DMS153 treated with DMSO at 0.1 percent for 48 hours (cell line): ENCODE data around the gene PIGX.

Experiments
- DNase-seq: peaks from one replicate; lab custom pipeline; 2025; ENCODE audit not compliant: unreplicated experiment; lab: John Stamatoyannopoulos, UW

PIGX gene

GRCh38 chr3:196711838-196712513, at the start of gene PIGX, which contains the start of gene CEP19:
Gene PIGX (plus strand): TSS chr3:196712377.
Gene CEP19 (minus strand): TSS chr3:196712250. CDS start chr3:196708657, 3,593 bp downstream.
- peak; percentile 70 for DNase-seq

GRCh38 chr3:196662711-196663571, 49.2 kb upstream of the PIGX start:
- DNase-seq, result no peak

- DNase-seq, result peak; percentile 54
These were observed 45.9 kb upstream of the PIGX start for GRCh38 chr3:196666001-196666867.

GRCh38 chr3:196667056-196667825, 44.9 kb upstream of the PIGX start:
- DNase-seq, result no peak

DNA sequence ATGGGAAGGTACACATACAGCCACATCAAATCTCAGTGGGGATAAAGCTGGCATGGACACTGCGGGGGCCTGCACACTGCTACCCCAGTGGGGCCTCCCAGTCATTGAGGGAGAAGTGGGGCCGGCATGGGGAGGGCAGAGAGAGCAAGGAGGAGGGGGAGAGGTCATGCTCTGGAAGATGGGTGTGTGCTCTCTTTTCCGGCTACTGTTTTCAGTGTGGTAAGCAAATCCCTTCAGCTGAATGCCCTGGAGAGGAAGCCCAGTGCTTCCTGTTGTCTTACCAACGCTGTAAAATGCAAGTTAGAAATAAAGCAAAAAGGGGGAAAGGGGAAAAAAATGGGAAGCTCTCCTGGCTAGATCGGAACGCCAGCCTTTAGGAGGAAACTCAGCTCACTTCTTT, 41.8 kb upstream of the PIGX start:
- DNase-seq, result no peak

DNA sequence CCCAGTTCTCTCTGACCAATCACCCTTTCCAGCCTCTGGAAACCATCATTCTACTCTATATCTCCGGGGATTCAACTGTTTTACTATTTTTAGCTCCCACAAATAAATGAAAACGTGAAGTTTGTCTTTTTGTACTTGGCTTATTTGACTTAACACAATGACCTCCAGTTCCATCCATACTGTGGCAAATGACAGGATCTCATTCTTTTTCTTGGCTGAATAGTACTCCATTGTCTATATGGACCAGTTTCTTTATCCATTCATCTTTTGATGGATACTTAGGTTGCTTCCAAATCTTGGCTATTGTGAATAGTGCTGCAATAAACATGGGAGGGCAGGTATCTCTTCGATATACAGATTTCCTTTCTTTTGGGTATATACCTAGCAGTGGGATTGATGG, 38.5 kb upstream of the PIGX start:
- DNase-seq, result no peak

- no peak for DNase-seq
These were observed 34.8 kb upstream of the PIGX start for GRCh38 chr3:196677353-196677752.

DNA sequence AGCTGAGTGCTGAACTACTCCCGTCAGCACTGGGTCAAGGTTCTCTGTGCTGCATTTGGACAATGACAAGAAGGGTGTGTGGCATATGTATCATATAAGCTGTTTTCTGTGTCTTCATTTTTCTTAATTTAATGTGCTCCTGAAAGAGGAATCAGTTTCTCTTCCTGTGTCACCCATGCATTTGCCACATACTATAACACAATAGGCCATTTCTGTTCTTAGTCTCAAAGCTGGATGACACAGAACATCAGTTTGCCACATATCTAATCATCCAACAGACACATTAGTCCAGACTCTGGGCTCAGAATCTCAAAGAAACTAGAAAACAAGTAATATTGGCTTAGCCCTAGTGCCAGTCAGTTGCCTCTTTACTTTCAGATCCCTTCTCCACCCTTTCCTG, 34.2 kb upstream of the PIGX start:
- DNase-seq, result no peak

DNA sequence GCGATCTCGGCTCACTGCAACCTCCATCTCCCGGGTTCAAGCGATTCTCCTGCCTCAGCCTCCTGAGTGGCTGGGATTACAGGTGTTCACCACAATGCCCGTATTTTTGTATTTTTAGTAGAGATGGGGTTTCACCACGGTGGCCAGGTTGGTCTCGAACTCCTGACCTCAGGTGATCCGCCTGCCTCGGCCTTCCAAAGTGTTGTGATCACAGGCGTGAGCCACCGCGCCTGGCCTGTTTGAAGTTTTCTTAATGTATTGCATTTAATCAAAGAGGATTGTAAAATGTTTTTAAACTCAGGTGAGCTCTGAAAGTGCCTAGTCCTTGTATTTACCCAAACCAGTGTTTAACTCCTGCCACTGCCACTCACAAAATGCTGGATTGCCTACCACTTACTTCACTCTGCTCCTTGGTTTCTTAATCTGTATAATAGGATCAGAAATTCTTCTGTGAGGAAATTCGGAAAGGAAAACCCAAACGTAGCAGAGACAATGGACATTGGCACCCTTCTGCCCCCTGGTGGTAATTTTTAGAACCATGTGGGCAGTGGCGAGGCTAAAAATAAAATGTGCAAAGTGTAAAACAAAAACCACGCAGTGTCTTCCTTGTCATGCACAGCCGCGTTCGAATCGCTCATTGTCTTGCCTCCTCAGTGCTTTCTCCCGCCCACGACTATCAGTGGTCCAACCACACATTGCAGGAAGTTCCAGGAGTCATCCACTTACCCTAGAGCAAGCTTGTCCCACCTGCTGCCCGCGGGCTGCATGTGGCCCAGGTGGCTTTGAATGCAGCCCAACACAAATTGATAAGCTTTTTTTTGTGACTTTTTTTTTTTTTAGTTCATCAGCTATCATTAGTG, 27.4 kb upstream of the PIGX start:
- DNase-seq, result peak; percentile 33

GRCh38 chr3:196686436-196686835, 25.7 kb upstream of the PIGX start:
- no peak for DNase-seq

GRCh38 chr3:196688349-196688748, 23.8 kb upstream of the PIGX start:
- no peak for DNase-seq

DNA sequence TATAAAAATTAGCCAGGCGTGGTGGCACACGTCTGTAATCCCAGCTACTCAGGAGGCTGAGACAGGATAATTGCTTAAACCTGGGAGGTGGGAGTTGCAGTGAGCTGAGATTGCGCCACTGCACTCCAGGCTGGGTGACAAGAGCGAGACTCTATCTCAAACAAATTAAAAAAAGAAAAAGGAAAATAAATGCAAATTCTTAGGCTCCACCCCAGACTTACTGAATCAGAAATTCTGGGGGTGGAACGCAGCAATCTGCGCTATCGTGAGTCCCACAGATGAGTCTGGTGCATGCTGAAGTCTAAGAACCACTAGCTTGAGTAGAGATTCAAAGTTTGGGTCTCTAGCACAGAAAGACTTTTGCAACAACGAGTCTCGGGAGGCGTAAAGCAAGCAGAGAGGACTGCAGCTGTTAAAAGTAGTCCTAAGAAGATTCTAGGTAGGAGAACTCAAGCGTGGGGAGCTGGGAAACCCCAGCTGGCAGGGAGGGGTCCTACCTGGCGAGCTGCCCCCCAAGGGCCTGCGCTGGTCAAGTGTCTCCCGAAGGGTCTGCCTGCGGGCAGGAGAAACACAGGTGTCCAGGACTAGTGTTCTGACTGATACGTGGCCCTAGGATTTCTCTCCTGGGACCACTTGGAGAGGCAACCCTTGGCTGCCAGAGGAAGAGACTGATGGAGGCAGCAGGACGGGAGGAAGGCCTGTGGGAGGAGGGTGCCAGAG, 22.1 kb upstream of the PIGX start:
- DNase-seq, result no peak

DNA sequence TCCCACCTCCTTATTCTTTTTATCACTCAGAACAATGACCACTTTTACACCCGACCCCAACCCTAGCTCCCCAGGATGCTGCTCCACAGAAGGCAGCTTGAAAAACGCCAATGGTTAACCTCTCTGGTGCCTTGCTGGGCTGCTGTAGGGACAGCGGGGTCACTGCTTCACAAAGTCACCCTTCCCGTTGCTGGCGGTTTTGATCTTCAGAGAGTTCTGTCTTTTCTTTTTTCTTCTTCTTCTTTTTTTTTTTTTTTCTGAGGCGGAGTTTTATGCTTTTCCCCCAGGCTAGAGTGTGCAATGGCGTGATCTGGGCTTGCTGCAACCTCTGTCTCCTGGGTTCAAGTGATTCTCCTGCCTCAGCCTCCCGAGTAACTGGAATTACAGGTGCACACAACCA, 20.8 kb upstream of the PIGX start:
- DNase-seq, result no peak

DNA sequence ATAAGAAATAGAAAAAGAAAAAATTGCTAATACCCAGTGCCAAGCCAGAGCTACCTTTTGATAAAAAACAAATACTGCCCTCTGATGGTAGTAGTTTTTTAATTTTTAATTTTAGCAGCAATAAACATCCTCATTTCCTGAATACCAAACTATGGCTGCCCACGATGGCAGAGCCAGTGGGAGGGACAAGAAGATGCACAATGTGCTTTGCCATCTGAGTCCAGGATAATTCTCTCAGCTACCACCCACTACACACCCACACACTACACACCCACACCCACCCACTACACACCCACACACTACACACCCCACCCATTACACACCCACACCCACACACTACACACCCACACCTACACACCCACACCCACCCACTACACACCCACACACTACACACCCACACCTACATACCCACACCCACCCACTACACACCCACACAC, 18.0 kb upstream of the PIGX start:
- no peak for DNase-seq

GRCh38 chr3:196694941-196695848, 17.0 kb upstream of the PIGX start:
- DNase-seq, result no peak

DNA sequence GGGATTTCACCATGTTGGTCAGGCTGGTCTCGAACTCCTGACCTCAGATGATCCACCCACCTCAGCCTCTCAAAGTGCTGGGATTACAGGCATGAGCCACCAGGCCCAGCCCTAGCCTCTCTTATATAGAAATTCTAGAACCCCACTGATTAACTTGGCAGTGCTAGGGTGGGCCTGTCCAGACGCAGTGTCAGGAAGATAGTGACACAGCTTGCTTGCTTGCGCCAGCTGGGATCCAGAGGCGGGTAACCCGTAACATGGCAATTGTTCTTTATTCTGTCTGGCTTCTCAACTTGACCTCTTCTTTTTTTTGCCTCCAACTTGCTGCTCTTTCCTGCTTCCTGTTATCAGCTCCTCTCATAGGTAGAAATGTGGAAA, 16.3 kb upstream of the PIGX start:
- no peak for DNase-seq

DNA sequence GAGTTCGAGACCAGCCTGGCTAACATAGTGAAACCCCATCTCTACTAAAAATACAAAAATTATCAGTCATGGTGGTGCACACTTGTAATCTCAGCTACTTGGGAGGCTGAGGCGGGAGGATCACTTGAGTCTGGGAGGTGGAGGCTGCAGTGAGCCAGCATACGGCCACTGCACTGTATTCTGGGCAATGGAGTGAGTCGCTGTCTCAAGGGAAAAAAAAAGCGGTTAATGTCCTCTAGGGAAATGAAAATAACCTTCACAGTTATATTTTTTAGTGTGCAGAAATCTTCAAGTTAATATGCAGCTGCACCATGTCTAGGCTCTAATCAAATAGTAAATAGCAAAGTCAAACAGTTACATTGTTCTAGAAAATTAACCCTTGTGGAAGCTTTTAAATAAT, 14.9 kb upstream of the PIGX start:
- no peak for DNase-seq

DNA sequence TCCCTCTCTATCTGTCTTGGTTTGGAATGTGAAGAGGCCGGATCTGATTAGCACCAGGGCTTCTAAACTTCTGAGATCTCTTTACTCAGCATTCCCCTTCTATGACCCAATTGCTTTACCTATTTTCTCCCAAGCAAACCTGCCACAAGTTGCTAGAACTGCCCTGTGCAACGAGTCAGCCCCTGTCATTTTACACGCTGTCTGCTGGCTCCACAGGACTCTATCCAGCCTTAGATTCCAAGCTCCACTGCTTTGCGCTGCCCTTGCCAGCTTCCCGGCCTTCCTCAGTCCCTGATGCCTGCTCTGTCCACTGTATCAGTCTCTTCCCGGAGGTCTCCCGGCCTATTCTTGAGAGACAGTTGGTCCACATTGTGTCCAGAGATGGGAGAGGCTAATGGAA, 12.4 kb upstream of the PIGX start:
- DNase-seq, result no peak
